ENCODE results near the gene LSM4.

Gene LSM4

DNA sequence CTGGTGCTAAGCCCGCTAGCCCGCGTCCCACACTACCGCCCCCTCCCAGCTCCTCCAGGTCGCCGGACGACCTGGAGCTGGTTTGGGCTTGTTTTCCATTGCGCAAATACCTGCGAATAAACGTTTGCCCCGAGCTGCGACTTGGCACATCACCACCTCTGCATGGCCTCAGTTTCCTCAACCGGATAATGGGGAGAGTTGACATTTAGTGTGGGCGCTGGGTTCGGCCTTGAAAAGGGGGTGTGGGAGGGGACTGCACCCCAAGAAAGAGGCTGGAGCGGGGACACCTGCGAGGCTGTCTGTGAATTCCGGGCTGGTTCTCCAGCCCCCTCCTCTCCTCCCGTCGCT, 30.4 kb downstream of the LSM4 start:
- H3K9ac ChIP-seq, result peak overlapping the region; percentile 10
- TF ChIP-seq, protein P1, sequence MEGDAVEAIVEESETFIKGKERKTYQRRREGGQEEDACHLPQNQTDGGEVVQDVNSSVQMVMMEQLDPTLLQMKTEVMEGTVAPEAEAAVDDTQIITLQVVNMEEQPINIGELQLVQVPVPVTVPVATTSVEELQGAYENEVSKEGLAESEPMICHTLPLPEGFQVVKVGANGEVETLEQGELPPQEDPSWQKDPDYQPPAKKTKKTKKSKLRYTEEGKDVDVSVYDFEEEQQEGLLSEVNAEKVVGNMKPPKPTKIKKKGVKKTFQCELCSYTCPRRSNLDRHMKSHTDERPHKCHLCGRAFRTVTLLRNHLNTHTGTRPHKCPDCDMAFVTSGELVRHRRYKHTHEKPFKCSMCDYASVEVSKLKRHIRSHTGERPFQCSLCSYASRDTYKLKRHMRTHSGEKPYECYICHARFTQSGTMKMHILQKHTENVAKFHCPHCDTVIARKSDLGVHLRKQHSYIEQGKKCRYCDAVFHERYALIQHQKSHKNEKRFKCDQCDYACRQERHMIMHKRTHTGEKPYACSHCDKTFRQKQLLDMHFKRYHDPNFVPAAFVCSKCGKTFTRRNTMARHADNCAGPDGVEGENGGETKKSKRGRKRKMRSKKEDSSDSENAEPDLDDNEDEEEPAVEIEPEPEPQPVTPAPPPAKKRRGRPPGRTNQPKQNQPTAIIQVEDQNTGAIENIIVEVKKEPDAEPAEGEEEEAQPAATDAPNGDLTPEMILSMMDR (IDR thresholded peaks at IDR 0.05), result no peak
- H3K4me3 ChIP-seq (ENCODE audit: low read depth, low read length), result peak overlapping the region; percentile 60
- H3K27ac ChIP-seq, result peak overlapping the region; percentile 88
- H3K4me1 ChIP-seq, result peaks cover 30% of the 10 kb centered on the region
- H2AFZ ChIP-seq, result peak overlapping the region; percentile 98
- peak overlapping the region; percentile 95 for H3K4me2 ChIP-seq (ENCODE audit: low read length)
- H3K27me3 ChIP-seq (ENCODE audit: control insufficient read depth, insufficient read depth, low read length), result no peaks in the 10 kb centered on the region
- H3K36me3 ChIP-seq (ENCODE audit: control insufficient read depth, insufficient read depth, low read length), result no peaks in the 10 kb centered on the region
- no peaks in the 10 kb centered on the region for H3K79me2 ChIP-seq
- H3K9me3 ChIP-seq (ENCODE audit: control insufficient read depth, low read length), result no peaks in the 10 kb centered on the region

DNA sequence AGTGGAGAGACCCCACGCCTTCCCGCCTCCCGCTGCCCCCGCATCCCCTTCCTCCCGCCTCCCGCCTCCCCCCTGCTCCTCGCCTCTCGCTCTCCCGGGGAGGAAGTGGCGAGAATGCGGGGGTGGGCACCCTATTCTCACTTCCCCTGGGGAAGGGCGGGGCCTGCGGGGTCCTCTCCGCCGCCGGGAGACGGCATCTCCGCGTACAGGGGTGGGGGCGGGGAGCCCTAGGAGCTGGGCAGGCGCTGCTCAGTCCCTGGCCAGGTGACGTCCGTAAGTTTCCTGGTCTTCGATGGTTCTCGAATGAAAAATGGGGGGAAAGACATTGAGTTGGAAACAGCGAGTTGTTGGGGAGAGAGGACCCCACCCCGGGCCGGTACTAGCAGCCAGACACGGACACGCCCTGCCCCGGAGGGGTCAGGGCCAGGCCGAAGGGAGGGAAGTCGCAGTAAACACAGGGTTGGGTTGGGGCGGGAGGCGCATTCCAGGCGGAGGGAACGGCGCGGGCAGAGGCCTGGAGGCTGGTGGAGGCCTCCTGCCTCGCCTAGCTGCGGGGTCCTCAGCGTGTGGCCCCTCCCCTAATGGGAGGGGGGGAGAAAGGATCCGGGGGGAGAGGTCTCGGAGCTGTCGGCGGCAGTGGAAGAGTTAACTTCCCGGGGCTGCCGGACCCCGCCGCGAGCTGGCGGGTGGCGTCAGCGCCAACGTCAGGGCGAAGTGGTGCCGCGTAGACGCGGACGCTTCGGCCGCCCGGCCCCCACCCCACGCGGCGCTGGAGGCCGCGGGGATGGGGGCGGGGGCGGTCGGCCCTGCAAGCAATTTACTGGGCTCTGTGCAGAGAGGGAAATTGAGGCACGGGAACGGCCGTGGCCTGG, 31.1 kb downstream of the LSM4 start:
- Histone ChIP-seq H3K36me3 (ENCODE audit: control insufficient read depth, insufficient read depth, low read length) (no peaks in the 10 kb centered on the region), H2AFZ (peak overlapping the region; percentile 98), H3K79me2 (no peaks in the 10 kb centered on the region), H3K4me2 (ENCODE audit: low read length) (peak overlapping the region; percentile 95), H3K4me3 (ENCODE audit: low read depth, low read length) (peak overlapping the region; percentile 60), H3K9me3 (ENCODE audit: control insufficient read depth, low read length) (no peaks in the 10 kb centered on the region), H3K9ac (peak overlapping the region; percentile 10), H3K4me1 (peaks cover 30% of the 10 kb centered on the region), H3K27ac (peak overlapping the region; percentile 88), H3K27me3 (ENCODE audit: control insufficient read depth, insufficient read depth, low read length) (no peaks in the 10 kb centered on the region)
- TF ChIP-seq, protein P1 (IDR thresholded peaks at IDR 0.05), result no peak

DNA sequence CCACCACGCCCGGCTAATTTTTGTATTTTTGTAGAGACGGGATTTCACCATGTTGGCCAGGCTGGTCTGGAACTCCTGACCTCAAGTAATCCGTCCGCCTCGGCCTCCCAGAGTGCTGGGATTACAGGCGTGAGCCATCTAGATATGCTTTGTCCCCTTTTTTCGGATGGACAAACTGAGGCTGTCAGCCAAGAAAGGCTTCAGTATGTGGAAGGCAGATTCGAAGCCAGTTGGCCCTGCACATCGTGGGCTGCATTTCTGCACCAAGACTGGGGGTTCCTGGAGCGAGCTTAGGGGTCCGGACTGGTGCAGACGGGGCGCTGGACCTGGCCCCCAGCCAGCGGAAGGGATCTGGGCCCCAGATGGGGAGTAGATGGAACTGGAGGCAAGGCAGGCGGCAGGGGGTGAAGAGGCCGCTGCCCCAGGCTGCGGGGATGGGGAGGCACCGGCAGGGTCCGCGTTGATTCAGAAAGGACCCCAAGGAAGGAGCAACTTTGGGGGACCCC, 31.8 kb downstream of the LSM4 start:
- Histone ChIP-seq H3K27me3 (ENCODE audit: control insufficient read depth, insufficient read depth, low read length) (no peaks in the 10 kb centered on the region), H3K9me3 (ENCODE audit: control insufficient read depth, low read length) (no peaks in the 10 kb centered on the region), H2AFZ (peak overlapping the region; percentile 98), H3K36me3 (ENCODE audit: control insufficient read depth, insufficient read depth, low read length) (no peaks in the 10 kb centered on the region), H3K79me2 (no peaks in the 10 kb centered on the region), H3K9ac (no peak overlapping the region), H3K4me3 (ENCODE audit: low read depth, low read length) (no peak overlapping the region), H3K27ac (peak overlapping the region; percentile 88), H3K4me2 (ENCODE audit: low read length) (no peak overlapping the region), H3K4me1 (peaks cover 30% of the 10 kb centered on the region)
- TF ChIP-seq, protein P1 (IDR thresholded peaks at IDR 0.05), result no peak

GRCh38 chr19:18290302-18291018, 32.4 kb downstream of the LSM4 start:
- TF ChIP-seq, protein P1 (IDR thresholded peaks at IDR 0.05), result no peak
- H2AFZ ChIP-seq, result peak overlapping the region; percentile 13
- H3K27ac ChIP-seq, result peak overlapping the region; percentile 22
- peaks cover 30% of the 10 kb centered on the region for H3K4me1 ChIP-seq
- H3K9me3 ChIP-seq (ENCODE audit: control insufficient read depth, low read length), result no peaks in the 10 kb centered on the region
- no peaks in the 10 kb centered on the region for H3K79me2 ChIP-seq
- H3K4me2 ChIP-seq (ENCODE audit: low read length), result no peak overlapping the region
- no peak overlapping the region for H3K9ac ChIP-seq
- no peak overlapping the region for H3K4me3 ChIP-seq (ENCODE audit: low read depth, low read length)
- H3K27me3 ChIP-seq (ENCODE audit: control insufficient read depth, insufficient read depth, low read length), result no peaks in the 10 kb centered on the region
- no peaks in the 10 kb centered on the region for H3K36me3 ChIP-seq (ENCODE audit: control insufficient read depth, insufficient read depth, low read length)
